Testis (tissue), 2 donors: Measurements from ENCODE around the gene TMEM106B.

Experiments
- CTCF ChIP-seq, 3 experiments: fragments of 450-650 bp in 2 of 3; fragments of 200-600 bp in 1 of 3; sonication (generic) in 1 of 3; IDR thresholded peaks; one replicate each; pipeline ENCODE4 v1.5.1; 2016 to 2019; ENCODE audit warnings: antibody characterized with exemption in 3 of 3, mild to moderate bottlenecking in 2 of 3, moderate library complexity in 1 of 3
- POLR2A ChIP-seq: fragments of 450-650 bp; IDR thresholded peaks from one replicate; pipeline ENCODE4 v1.6.1; 2017; ENCODE audit warnings: antibody characterized with exemption, mild to moderate bottlenecking, moderate library complexity

GRCh38 chr7:12222889-12223579, 11.9 kb downstream of the TMEM106B start:
- TF ChIP-seq POLR2A: no peak
- TF ChIP-seq CTCF (IDR thresholded peaks at IDR 0.05): no peak
